ENCODE data around the gene C10orf67.

DNA sequence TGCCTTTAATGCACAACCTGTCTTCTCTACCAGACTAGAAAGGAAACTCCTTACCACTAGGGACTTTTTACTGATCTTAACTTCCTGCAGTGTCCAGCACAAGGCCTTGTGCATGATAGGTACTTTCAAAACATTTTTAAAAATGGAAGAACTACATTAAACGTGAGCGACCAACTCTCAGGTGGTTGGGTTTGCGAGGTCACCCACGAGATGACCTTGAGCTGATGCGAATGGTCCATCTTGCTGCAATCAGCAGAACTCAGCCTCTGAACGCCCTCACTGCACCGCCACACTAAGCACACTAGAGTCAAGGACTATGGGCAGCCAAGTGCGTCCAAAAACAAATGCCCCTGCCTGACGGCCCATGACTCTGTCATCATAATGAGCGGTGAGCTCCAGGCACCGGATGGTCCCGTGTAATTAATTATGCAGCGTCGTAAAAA is 187.3 kb downstream of the C10orf67 start:
- no peak for TF ChIP-seq EZH2 (IDR thresholded peaks at IDR 0.05)
- no peak for TF ChIP-seq CEBPB (IDR thresholded peaks at IDR 0.05; ENCODE audit: low read depth)
- TF ChIP-seq SIN3A (IDR thresholded peaks at IDR 0.05; ENCODE audit: low read depth), result no peak
- no peak for TF ChIP-seq YY1 (IDR thresholded peaks at IDR 0.05; ENCODE audit: extremely low read depth, insufficient replicate concordance, low read depth, low read length)
- TF ChIP-seq, protein P1, sequence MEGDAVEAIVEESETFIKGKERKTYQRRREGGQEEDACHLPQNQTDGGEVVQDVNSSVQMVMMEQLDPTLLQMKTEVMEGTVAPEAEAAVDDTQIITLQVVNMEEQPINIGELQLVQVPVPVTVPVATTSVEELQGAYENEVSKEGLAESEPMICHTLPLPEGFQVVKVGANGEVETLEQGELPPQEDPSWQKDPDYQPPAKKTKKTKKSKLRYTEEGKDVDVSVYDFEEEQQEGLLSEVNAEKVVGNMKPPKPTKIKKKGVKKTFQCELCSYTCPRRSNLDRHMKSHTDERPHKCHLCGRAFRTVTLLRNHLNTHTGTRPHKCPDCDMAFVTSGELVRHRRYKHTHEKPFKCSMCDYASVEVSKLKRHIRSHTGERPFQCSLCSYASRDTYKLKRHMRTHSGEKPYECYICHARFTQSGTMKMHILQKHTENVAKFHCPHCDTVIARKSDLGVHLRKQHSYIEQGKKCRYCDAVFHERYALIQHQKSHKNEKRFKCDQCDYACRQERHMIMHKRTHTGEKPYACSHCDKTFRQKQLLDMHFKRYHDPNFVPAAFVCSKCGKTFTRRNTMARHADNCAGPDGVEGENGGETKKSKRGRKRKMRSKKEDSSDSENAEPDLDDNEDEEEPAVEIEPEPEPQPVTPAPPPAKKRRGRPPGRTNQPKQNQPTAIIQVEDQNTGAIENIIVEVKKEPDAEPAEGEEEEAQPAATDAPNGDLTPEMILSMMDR (IDR thresholded peaks at IDR 0.05 in 2 of 3, conservative IDR thresholded peaks at IDR 0.05 in 1 of 3; ENCODE audit: borderline replicate concordance in 1 of 3, insufficient read depth in 1 of 3, low read depth in 2 of 3, low read length in 2 of 3), result no peak

All from HCT116 (cell line).